GM19372 (cell line): ENCODE data around the gene ATG13.
A peak's percentile ranks its signal among the peaks of the same experiment; 100 is the strongest.
"Not testable (repeated sequence)": the region's sequence is repeated elsewhere in the genome, so short reads cannot be mapped to it uniquely, and the experiment has no call there.

Source experiments
- ATAC-seq: cut with Tn5 transposase; IDR thresholded peaks from one replicate; pipeline ENCODE4 v1.9.1; 2021; ENCODE audit warnings: mild to moderate bottlenecking, low read depth, moderate library complexity; ENCODE audit not compliant: unreplicated experiment

The ATG13 gene

GRCh38 chr11:46694072-46694471 lies 76.7 kb downstream of the ATG13 start:
- ATAC-seq = no peak

GRCh38 chr11:46694607-46695006 lies 77.3 kb downstream of the ATG13 start:
- ATAC-seq = no peak

DNA sequence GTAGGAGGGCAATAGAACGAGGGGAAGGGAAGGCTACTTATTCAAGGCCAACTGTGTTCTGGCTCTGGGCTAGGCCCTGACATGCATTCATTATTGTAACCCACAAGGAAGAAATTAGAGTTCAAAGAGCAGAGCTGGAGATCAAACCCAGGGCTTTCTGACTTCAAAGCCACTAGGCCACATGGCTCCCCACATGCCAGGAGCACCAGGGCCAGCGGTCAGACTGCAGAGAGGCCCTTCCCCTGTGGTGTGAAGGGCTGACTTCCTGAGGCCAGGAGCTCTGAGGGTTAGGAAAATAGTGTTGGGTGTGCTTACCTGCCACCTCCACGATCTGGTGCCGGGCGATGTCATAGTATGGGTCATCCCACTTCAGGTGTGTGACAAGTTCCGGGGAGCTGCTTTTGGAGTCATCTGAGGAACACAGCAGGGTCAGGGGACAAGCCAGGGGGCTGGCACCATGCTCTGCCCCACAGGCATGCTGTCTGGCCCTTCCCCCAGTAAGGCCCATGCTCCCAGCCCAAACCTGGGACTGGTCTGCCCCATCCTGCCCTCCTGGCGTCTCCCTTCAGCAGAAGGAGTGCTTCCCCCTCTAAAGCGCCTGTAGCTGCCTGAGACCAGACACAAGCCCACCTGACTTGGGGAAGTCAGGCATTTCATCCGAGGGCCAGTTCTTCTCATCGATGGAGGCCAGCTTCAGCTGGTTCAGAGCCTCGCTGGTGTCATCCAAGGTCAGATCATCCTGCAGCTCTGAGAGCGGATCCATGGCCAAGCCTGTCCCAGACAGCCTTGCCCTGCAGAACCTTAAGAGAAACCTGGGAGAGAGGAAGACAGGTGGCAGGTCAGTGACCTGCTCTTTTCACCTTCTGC lies 78.2 kb downstream of the ATG13 start:
- no peak for ATAC-seq

GRCh38 chr11:46696212-46696558 lies 78.8 kb downstream of the ATG13 start:
- no peak for ATAC-seq

- no peak for ATAC-seq
Observed at GRCh38 chr11:46697303-46697702, 80.0 kb downstream of the ATG13 start.

- ATAC-seq = no peak
Observed at GRCh38 chr11:46697723-46698122, 80.4 kb downstream of the ATG13 start.

DNA sequence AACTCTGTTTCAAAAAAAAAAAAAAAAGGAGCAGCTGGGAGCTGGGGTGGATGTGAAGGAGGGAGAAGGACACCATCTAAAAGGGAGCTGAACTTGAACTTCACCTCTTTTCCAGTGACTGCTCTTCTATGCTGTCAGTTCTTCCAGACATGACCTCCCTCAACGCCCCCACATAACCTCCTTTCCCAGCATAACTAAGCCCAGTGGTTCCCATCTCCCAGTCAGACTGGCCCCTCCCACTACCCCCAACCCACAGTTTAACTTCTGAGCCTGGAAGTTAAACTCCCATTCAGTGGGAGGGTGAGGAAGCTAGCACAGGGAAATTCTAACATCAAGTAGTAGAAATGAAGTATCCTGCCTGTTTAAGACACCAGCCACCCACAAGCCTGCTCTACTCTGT lies 81.2 kb downstream of the ATG13 start:
- ATAC-seq = no peak

GRCh38 chr11:46700241-46701077 lies 83.1 kb downstream of the ATG13 start, which contains the start of the genes ARHGAP1 and ZNF408:
ARHGAP1 (minus strand) TSS chr11:46700619; CDS start chr11:46696107, 4,512 bp downstream.
ZNF408 (plus strand) TSS chr11:46701031; CDS start chr11:46701048, 17 bp downstream.
- peak; percentile 91 for ATAC-seq

DNA sequence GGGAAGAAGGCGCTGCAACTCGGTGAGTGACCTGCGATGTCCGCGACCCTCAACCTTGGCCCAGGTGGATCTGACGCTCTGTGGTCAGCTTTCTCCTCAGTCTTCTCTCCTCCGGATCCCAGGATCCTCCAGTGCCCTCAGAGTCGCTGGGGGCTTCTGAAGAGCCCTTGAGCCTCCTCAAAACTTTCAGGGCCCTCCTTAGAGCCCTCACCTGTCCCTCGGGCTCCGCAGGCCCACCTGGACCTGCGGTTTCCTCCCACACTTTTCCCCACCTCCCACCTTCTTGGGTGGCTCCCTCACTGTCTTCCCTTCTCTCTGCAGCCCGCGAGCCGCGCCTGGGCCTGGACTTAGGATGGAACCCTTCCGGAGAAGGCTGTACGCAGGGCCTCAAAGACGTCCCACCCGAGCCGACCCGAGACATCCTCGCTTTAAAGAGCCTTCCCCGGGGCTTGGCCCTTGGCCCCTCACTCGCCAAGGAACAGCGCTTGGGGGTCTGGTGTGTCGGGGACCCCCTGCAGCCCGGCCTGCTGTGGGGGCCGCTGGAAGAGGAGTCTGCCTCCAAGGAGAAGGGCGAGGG lies 83.8 kb downstream of the ATG13 start:
- ATAC-seq = no peak

- no peak for ATAC-seq
Observed at GRCh38 chr11:46705070-46705688, 87.8 kb downstream of the ATG13 start.

DNA sequence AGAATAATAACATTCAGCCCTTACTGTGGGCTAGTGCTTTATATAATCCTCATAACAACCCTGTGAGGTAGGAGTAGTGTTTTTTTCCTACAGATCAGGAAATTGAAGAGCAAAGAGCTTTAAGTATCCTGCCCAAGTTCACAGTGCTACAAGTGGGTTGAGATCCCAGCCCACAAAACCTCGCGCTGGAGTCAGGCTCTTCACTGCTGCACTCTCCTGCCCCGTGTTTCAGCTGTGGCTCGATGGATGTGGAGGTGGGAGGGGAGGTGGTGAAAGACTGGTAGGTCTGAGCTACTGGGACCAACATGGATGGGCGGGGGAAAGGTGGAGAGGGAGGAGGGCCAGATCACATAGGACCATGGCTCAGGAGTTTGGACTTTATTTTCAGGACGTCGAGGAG lies 89.5 kb downstream of the ATG13 start:
- no peak for ATAC-seq

GRCh38 chr11:46709351-46709750 lies 92.0 kb downstream of the ATG13 start:
- not testable (repeated sequence) for ATAC-seq

- no peak for ATAC-seq
Observed at GRCh38 chr11:46710821-46711269, 93.5 kb downstream of the ATG13 start.

DNA sequence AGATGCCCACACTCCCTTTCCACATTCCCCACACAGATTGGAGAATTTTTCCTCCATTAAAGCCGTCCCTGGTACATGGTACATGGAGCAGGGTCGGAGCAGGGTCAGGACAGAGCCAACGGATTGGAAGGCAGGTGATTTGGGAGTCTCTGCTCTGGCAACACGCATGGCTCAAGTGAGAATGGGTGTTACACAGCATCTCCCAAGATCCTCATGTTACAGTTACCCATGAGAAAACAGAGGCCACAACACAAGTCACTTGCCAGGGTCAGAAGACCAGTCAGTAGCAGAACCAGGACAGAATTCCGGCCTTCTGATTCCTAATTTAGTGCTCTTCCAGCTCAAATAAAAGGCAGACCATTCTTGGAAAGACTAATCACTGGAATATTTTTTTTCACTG lies 94.0 kb downstream of the ATG13 start:
- ATAC-seq = no peak

- ATAC-seq = no peak
Observed at GRCh38 chr11:46712874-46713576, 95.7 kb downstream of the ATG13 start.

DNA sequence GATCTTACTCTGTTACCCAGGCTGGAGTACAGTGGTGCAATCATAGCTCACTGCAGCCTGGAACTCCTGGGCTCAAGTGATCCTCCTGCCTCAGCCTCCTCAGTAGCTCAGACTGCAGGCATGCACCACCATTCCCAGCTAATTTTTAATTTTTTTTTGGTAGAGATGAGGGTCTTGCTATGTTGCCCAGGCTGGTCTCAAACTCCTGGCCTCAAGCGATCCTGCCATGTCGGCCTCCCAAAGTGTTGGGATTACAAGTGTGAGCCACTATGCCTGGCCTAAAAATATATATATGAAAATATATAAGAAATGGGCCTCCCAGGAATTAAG lies 100.4 kb downstream of the ATG13 start:
- ATAC-seq = not testable (repeated sequence)

- no peak for ATAC-seq
Observed at GRCh38 chr11:46718155-46719019, 101.0 kb downstream of the ATG13 start.

- no peak for ATAC-seq
Observed at GRCh38 chr11:46719048-46719542, 101.7 kb downstream of the ATG13 start, which contains the start of gene F2. F2 (plus strand) TSS chr11:46719213; CDS start chr11:46719236, 23 bp downstream.
